ENCODE measurements around the gene ZNF878.

DNA sequence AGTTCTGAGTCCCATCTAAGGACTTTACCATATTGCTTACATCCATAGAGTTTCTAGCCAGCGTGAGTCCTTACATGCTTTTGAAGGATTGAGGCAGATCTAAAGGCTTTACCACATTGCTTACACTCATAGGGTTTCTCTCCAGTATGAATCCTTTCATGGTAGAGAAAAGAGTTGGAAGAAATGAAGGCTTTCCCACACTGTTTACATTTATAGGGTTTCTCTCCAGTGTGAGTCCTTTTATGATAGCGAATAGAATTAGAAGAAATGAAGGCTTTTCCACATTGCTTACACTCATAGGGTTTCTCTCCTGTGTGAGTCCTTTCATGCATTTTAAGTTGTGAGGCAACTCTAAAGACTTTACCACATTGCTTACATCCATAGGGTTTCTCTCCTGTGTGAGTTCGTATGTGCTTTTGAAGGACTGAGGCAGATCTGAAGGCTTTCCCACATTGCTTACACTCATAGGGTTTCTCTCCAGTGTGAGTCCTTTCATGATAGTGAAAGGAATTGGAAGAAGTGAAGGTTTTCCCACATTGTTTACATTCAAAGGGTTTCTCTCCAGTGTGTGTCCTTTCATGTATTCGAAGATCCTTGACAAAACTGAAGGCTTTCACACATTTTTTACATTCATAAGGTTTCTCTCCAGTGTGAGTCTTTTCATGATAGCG is 8.9 kb downstream of the ZNF878 start:
- no peak for TF ChIP-seq CTCF (IDR thresholded peaks at IDR 0.05)
- TF ChIP-seq POLR2A (IDR thresholded peaks at IDR 0.05) = no peak
